Measurements from ENCODE around the gene EGFL6.

DNA sequence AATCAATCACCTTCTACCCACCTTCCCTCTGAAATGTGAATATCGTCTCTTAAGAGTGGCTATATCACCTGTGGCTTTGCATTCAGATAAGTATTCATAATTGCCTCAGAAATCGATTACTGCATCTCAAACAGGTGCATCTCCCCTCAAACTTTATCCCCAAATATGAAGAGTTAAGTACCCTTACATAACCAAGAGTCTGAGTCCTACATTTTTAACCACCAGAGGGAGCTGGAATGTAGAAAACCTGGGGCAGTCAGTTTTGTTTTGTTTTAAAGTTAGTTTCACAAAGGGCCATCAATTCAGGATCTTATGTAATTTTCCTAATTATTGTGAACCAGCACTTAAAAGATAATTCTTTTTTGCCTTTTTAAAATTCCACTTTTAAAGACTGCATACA is 89.2 kb downstream of the EGFL6 start:
- TF ChIP-seq PAX5 (IDR thresholded peaks at IDR 0.05; ENCODE audit: insufficient read depth, low read length, severe bottlenecking) (no peak), POLR2A (IDR thresholded peaks at IDR 0.05; ENCODE audit: low read depth, low read length) (no peak), POLR2AphosphoS5 (IDR thresholded peaks at IDR 0.05; ENCODE audit: low read depth, low read length) (no peak), TAF1 (IDR thresholded peaks at IDR 0.05; ENCODE audit: low read depth, low read length) (no peak), SPI1 (IDR thresholded peaks at IDR 0.05; ENCODE audit: low read depth, low read length) (no peak), POU2F2 (IDR thresholded peaks at IDR 0.05; ENCODE audit: low read depth, low read length) (no peak)

Data from GM12891 (cell line).